BLaER1 (cell line): Measurements from ENCODE around the gene SIN3A.

Source experiments
- H3K27ac ChIP-seq: shearing (Covaris generic); formaldehyde crosslinking; 2 replicates; pipeline ENCODE4 v1.8.1; 2022
- H3K27me3 ChIP-seq: shearing (Covaris generic); formaldehyde crosslinking; 2 replicates; pipeline ENCODE4 v1.8.1; 2022
- H3K36me3 ChIP-seq: shearing (Covaris generic); formaldehyde crosslinking; 2 replicates; pipeline ENCODE4 v1.8.1; 2022
- H3K4me1 ChIP-seq: shearing (Covaris generic); formaldehyde crosslinking; 2 replicates; pipeline ENCODE4 v1.8.1; 2022
- H3K4me2 ChIP-seq: shearing (Covaris generic); formaldehyde crosslinking; 2 replicates; pipeline ENCODE4 v1.8.1; 2022
- H3K4me3 ChIP-seq: shearing (Covaris generic); formaldehyde crosslinking; 2 replicates; pipeline ENCODE4 v1.8.1; 2022
- H3K9ac ChIP-seq: shearing (Covaris generic); formaldehyde crosslinking; 2 replicates; pipeline ENCODE4 v1.8.1; 2022
- H3K9me3 ChIP-seq: shearing (Covaris generic); formaldehyde crosslinking; 2 replicates; pipeline ENCODE4 v1.8.1; 2022
- H4K20me1 ChIP-seq: shearing (Covaris generic); formaldehyde crosslinking; 2 replicates; pipeline ENCODE4 v1.8.1; 2022
- Cebpa-rat ChIP-seq: shearing (Covaris generic); IDR thresholded peaks from 2 replicates; pipeline ENCODE4 v1.8.1; 2022

The SIN3A gene

DNA sequence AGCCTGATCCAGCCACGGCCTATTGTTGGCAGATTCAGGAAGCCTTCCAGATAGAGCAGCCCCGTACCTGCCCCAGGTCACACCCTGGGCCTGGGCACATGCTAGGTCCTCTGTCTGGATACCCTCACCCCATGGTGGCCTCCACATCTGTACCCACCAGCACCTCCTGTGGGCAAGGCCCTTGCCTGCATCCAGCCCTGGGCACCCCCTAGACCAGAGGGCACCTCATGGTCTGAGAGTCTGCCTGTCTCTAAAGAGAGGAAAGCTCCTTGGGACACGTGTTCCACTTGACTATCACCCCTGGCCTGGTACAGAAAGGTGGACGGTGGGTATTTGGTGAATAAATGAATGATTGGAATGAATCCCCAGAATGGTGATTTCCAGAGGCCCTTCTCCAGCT is 124.5 kb downstream of the SIN3A start:
- H3K9ac ChIP-seq = no peak overlapping the region
- H3K4me2 ChIP-seq = no peak overlapping the region
- no peaks in the 10 kb centered on the region for H4K20me1 ChIP-seq
- no peak for TF ChIP-seq Cebpa-rat
- no peak overlapping the region for H3K27ac ChIP-seq
- no peaks in the 10 kb centered on the region for H3K9me3 ChIP-seq
- peaks cover 6% of the 10 kb centered on the region; the same call in 1 of the 2 replicates for H3K4me1 ChIP-seq
- no peaks in the 10 kb centered on the region for H3K36me3 ChIP-seq
- no peak overlapping the region for H3K4me3 ChIP-seq
- no peaks in the 10 kb centered on the region for H3K27me3 ChIP-seq

DNA sequence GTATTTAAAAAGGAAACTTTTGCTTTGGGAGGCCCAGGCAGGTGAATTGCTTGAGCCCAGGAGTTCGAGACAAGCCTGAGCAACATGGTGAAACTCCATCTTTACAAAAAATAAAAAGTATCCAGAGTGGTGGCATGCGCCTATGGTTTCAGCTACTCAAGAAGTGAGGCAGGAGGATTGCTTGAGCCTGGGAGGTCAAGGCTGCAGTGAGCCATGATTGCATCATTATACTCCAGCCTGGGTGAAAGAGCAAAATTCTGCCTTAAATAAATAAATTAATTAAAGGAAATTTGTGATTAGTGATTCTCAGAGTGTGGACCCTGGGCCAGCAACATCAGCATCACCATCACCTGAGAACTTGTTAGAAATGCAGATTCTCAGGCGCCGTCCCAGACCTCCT is 125.6 kb downstream of the SIN3A start:
- Histone ChIP-seq H3K9ac (no peak overlapping the region), H3K27me3 (no peaks in the 10 kb centered on the region), H3K4me1 (peaks cover 6% of the 10 kb centered on the region; the same call in 1 of the 2 replicates), H3K9me3 (no peaks in the 10 kb centered on the region), H3K36me3 (no peaks in the 10 kb centered on the region), H3K4me2 (no peak overlapping the region), H4K20me1 (no peaks in the 10 kb centered on the region), H3K27ac (no peak overlapping the region), H3K4me3 (no peak overlapping the region)
- TF ChIP-seq Cebpa-rat = no peak

- H3K4me3 ChIP-seq = no peak overlapping the region
- H3K4me2 ChIP-seq = no peak overlapping the region
- no peaks in the 10 kb centered on the region for H3K36me3 ChIP-seq
- H3K9ac ChIP-seq = no peak overlapping the region
- no peak for TF ChIP-seq Cebpa-rat
- no peaks in the 10 kb centered on the region for H3K9me3 ChIP-seq
- H4K20me1 ChIP-seq = no peaks in the 10 kb centered on the region
- no peak overlapping the region for H3K27ac ChIP-seq
- peaks cover 6% of the 10 kb centered on the region; the same call in 1 of the 2 replicates for H3K4me1 ChIP-seq
- H3K27me3 ChIP-seq = no peaks in the 10 kb centered on the region
Observed at GRCh38 chr15:75321711-75322110, 129.8 kb downstream of the SIN3A start.
